ENCODE data around the gene NELFB. TPM values are rescaled to one million over a fixed set of nuclear protein-coding genes. Genes with fewer than 3 reads are reported as not detected.

NELFB gene
- polyA plus RNA-seq, 1 donor (not counting 4 experiments of a cell fraction or from before 2014, with no cell fraction given): 25.1 TPM

- Histone ChIP-seq H3K79me2 (ENCODE audit: control insufficient read depth, insufficient read depth, low read length) (no peaks in the 10 kb centered on the region), H3K9ac (ENCODE audit: control insufficient read depth, extremely low read depth, insufficient read depth, low read length) (no peak overlapping the region), H3K27ac (ENCODE audit: control insufficient read depth, insufficient read depth, low read length) (no peak overlapping the region), H3K36me3 (ENCODE audit: control insufficient read depth in 2 of 2, extremely low read depth in 1 of 2, insufficient read depth in 2 of 2, low read length in 2 of 2) (no peaks in the 10 kb centered on the region), H3K4me3 (ENCODE audit: control insufficient read depth in 2 of 3, extremely low read depth in 1 of 3, insufficient read depth in 2 of 3, low read depth in 1 of 3, low read length in 3 of 3) (no peak overlapping the region), H3K27me3 (ENCODE audit: control insufficient read depth, extremely low read depth, insufficient read depth, low read length) (peaks cover 21% of the 10 kb centered on the region), H3K4me2 (ENCODE audit: control insufficient read depth, extremely low read depth, insufficient read depth, low read depth, low read length) (no peak overlapping the region), H3K9me1 (ENCODE audit: control insufficient read depth, extremely low read depth, insufficient read depth, low read length) (no peaks in the 10 kb centered on the region), H2AFZ (ENCODE audit: control insufficient read depth, low read length) (no peak overlapping the region), H3K4me1 (ENCODE audit: control insufficient read depth, extremely low read depth, insufficient read depth, low read length) (no peaks in the 10 kb centered on the region), H4K20me1 (ENCODE audit: control insufficient read depth, extremely low read depth, insufficient read depth, low read length) (no peaks in the 10 kb centered on the region), H3K9me3 (ENCODE audit: control insufficient read depth, low read depth, low read length) (no peaks in the 10 kb centered on the region)
- FAIRE-seq: no peak
- TF ChIP-seq, protein P1, sequence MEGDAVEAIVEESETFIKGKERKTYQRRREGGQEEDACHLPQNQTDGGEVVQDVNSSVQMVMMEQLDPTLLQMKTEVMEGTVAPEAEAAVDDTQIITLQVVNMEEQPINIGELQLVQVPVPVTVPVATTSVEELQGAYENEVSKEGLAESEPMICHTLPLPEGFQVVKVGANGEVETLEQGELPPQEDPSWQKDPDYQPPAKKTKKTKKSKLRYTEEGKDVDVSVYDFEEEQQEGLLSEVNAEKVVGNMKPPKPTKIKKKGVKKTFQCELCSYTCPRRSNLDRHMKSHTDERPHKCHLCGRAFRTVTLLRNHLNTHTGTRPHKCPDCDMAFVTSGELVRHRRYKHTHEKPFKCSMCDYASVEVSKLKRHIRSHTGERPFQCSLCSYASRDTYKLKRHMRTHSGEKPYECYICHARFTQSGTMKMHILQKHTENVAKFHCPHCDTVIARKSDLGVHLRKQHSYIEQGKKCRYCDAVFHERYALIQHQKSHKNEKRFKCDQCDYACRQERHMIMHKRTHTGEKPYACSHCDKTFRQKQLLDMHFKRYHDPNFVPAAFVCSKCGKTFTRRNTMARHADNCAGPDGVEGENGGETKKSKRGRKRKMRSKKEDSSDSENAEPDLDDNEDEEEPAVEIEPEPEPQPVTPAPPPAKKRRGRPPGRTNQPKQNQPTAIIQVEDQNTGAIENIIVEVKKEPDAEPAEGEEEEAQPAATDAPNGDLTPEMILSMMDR (optimal IDR thresholded peaks at IDR 0.05 in 1 of 3, IDR thresholded peaks at IDR 0.05 in 1 of 3, conservative IDR thresholded peaks at IDR 0.05 in 1 of 3; ENCODE audit: extremely low read depth in 1 of 3, insufficient read depth in 2 of 3, low read length in 3 of 3): no peak
- no peak for TF ChIP-seq EZH2 (IDR thresholded peaks at IDR 0.05; ENCODE audit: low read length)
- dilution Hi-C loops (cut with MboI; ENCODE audit: extremely low pct_ligation_motif_present, low sequenced_read_pairs): no loop called here
- no peak for DNase-seq (ENCODE audit: low read depth, low spot score)
Measured at GRCh38 chr9:137318602-137319001, 63.5 kb downstream of the NELFB start.

DNA sequence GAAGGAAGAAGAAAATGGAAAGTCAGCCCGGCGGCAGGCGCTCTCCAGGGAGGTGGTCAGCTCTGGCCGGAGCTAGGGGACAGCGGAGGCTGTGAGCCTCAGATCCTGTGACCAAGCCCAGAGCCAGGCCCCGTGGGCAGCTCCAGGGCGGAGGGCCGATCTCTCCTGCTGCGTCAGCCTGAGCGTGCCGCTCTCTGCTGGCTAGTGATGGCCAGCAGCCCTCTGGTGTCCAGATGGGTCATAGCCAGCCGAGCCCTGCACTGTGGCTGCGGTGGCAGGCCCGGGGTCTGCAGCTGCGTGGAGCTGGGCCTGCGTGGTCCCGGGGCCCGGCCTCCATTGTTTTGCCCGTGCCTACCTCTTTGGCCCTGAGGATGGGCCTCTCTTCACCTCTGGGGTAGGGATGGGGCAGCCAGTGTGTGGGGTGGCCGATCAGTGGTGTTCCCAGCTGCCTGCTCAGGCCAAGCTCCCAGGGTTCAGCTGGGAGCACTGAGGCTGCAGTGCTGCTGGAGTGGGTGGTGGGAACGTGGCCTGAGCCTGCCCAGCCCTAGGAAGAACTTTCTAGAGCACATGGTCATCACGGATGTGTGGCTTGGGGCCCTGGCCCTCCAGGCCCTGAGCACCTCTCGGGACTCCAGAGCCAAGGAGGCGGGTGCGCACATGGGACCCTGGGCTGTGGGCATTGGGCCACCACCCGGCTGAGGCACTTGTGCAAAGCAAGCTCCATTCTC is 64.0 kb downstream of the NELFB start:
- Histone ChIP-seq H3K9me1 (ENCODE audit: control insufficient read depth, extremely low read depth, insufficient read depth, low read length) (no peaks in the 10 kb centered on the region), H3K27me3 (ENCODE audit: control insufficient read depth, extremely low read depth, insufficient read depth, low read length) (peaks cover 21% of the 10 kb centered on the region), H3K4me3 (ENCODE audit: control insufficient read depth in 2 of 3, extremely low read depth in 1 of 3, insufficient read depth in 2 of 3, low read depth in 1 of 3, low read length in 3 of 3) (no peak overlapping the region), H2AFZ (ENCODE audit: control insufficient read depth, low read length) (no peak overlapping the region), H3K9me3 (ENCODE audit: control insufficient read depth, low read depth, low read length) (no peaks in the 10 kb centered on the region), H3K9ac (ENCODE audit: control insufficient read depth, extremely low read depth, insufficient read depth, low read length) (no peak overlapping the region), H3K36me3 (ENCODE audit: control insufficient read depth in 2 of 2, extremely low read depth in 1 of 2, insufficient read depth in 2 of 2, low read length in 2 of 2) (no peaks in the 10 kb centered on the region), H3K79me2 (ENCODE audit: control insufficient read depth, insufficient read depth, low read length) (no peaks in the 10 kb centered on the region), H3K4me2 (ENCODE audit: control insufficient read depth, extremely low read depth, insufficient read depth, low read depth, low read length) (no peak overlapping the region), H4K20me1 (ENCODE audit: control insufficient read depth, extremely low read depth, insufficient read depth, low read length) (no peaks in the 10 kb centered on the region), H3K4me1 (ENCODE audit: control insufficient read depth, extremely low read depth, insufficient read depth, low read length) (no peaks in the 10 kb centered on the region), H3K27ac (ENCODE audit: control insufficient read depth, insufficient read depth, low read length) (no peak overlapping the region)
- FAIRE-seq (no peak), DNase-seq (ENCODE audit: low read depth, low spot score) (no peak)
- TF ChIP-seq, protein P1 (optimal IDR thresholded peaks at IDR 0.05 in 1 of 3, IDR thresholded peaks at IDR 0.05 in 1 of 3, conservative IDR thresholded peaks at IDR 0.05 in 1 of 3; ENCODE audit: extremely low read depth in 1 of 3, insufficient read depth in 2 of 3, low read length in 3 of 3): no peak
- no peak for TF ChIP-seq EZH2 (IDR thresholded peaks at IDR 0.05; ENCODE audit: low read length)
- dilution Hi-C loops (cut with MboI; ENCODE audit: extremely low pct_ligation_motif_present, low sequenced_read_pairs): no loop called here
